IMR-90 (cell line): Measurements from ENCODE around the gene TNFRSF4. TPM values are rescaled to one million over a fixed set of nuclear protein-coding genes. Genes with fewer than 3 reads are reported as not detected.

Experiments used
- ATAC-seq: fragments of 200-7000 bp; cut with Tn5 transposase; 2 replicates; pipeline ENCODE4 v1.9.1; 2020; ENCODE audit warnings: low read depth, mild to moderate bottlenecking, moderate library complexity
- BruUV-seq: library from RNA; stranded (reverse); fragments of 400-500 nt; replicated peaks from 2 replicates; lab custom pipeline; 2021; lab: Mats Ljungman, UMichigan
- CTCF ChIA-PET: fragments of 300-600 bp; formaldehyde crosslinking; extraction: SDS; loops from one replicate; lab custom pipeline; 2021; ENCODE audit warnings: antibody characterized with exemption; lab: Yijun Ruan, JAX
- POLR2A ChIA-PET: fragments of 300-600 bp; sonication (Branson Sonifier 250); formaldehyde crosslinking; loops from one replicate; lab custom pipeline; 2022; ENCODE audit warnings: antibody characterized with exemption; ENCODE audit not compliant: unreplicated experiment; lab: Charles Lee
- DNase-seq: peaks from one replicate; pipeline ENCODE4 v3.0.0; 2013
- H2AFZ ChIP-seq: replicated peaks from 2 replicates; pipeline ENCODE3; 2013; ENCODE audit warnings: low read length, mild to moderate bottlenecking; ENCODE audit not compliant: poor library complexity
- H2AK5ac ChIP-seq: 2 replicates; pipeline ENCODE4 v1.6.1; 2013; ENCODE audit warnings: low read depth, low read length, inconsistent platforms
- H2AK9ac ChIP-seq: replicated peaks from 2 replicates; pipeline ENCODE3; 2013; ENCODE audit warnings: mild to moderate bottlenecking, low read depth, low read length, moderate library complexity; ENCODE audit not compliant: poor library complexity
- H2BK120ac ChIP-seq: 2 replicates; pipeline ENCODE4 v1.6.1; 2013; ENCODE audit warnings: low read depth, low read length, inconsistent platforms
- H2BK15ac ChIP-seq: 3 replicates; pipeline ENCODE4 v1.6.1; 2013; ENCODE audit warnings: low read depth, low read length, inconsistent platforms
- H2BK20ac ChIP-seq: 2 replicates; pipeline ENCODE4 v1.6.1; 2013; ENCODE audit warnings: low read depth, mild to moderate bottlenecking, inconsistent platforms, low read length, moderate library complexity
- H2BK5ac ChIP-seq: 2 replicates; pipeline ENCODE4 v1.6.1; 2013; ENCODE audit warnings: mild to moderate bottlenecking, low read depth, low read length, inconsistent platforms; ENCODE audit not compliant: poor library complexity, severe bottlenecking
- H3K14ac ChIP-seq: replicated peaks from 2 replicates; pipeline ENCODE4 v1.6.1; 2013; ENCODE audit warnings: low read depth, low read length, inconsistent platforms
- H3K18ac ChIP-seq: 2 replicates; pipeline ENCODE4 v1.6.1; 2013; ENCODE audit warnings: low read depth, low read length, control low read depth
- H3K23ac ChIP-seq: 2 replicates; pipeline ENCODE4 v1.6.1; 2013; ENCODE audit warnings: low read depth, low read length, inconsistent platforms
- H3K27ac ChIP-seq: 2 replicates; pipeline ENCODE4 v1.5.1; 2013; ENCODE audit warnings: mild to moderate bottlenecking, control low read depth, low read length; ENCODE audit not compliant: insufficient read depth
- H3K27me3 ChIP-seq: 2 replicates; pipeline ENCODE4 v1.6.1; 2013; ENCODE audit warnings: low read length; ENCODE audit not compliant: control insufficient read depth, insufficient read depth
- H3K36me3 ChIP-seq: 2 replicates; pipeline ENCODE4 v1.6.1; 2013; ENCODE audit warnings: low read length, mixed read lengths; ENCODE audit not compliant: control insufficient read depth, insufficient read depth
- H3K4ac ChIP-seq: 2 replicates; pipeline ENCODE4 v1.6.1; 2013; ENCODE audit warnings: low read depth, low read length, inconsistent platforms
- H3K4me1 ChIP-seq: 2 replicates; pipeline ENCODE4 v1.6.1; 2013; ENCODE audit warnings: low read length, mixed read lengths; ENCODE audit not compliant: control insufficient read depth, insufficient read depth
- H3K4me2 ChIP-seq: 2 replicates; pipeline ENCODE4 v1.6.1; 2013; ENCODE audit warnings: low read depth, mild to moderate bottlenecking, control low read depth, low read length, moderate library complexity
- H3K4me3 ChIP-seq: 2 replicates; pipeline ENCODE4 v1.5.1; 2013; ENCODE audit warnings: low read depth, mild to moderate bottlenecking, control low read depth, low read length, moderate library complexity; ENCODE audit not compliant: insufficient read depth
- H3K56ac ChIP-seq: 2 replicates; pipeline ENCODE4 v1.6.1; 2013; ENCODE audit warnings: low read length, inconsistent platforms; ENCODE audit not compliant: insufficient read depth; ENCODE audit errors: extremely low read depth
- H3K79me1 ChIP-seq, 2 experiments: 2 replicates each; pipeline ENCODE4 v1.6.1; 2013; ENCODE audit warnings: low read length in 2 of 2, inconsistent platforms in 1 of 2, low read depth in 1 of 2
- H3K9ac ChIP-seq: 2 replicates; pipeline ENCODE4 v1.6.1; 2013; ENCODE audit warnings: low read depth, low read length, control low read depth
- H3K9me1 ChIP-seq: 2 replicates; pipeline ENCODE4 v1.6.1; 2013; ENCODE audit warnings: low read length, inconsistent platforms; ENCODE audit not compliant: insufficient read depth
- H3K9me3 ChIP-seq: 2 replicates; pipeline ENCODE4 v1.6.1; 2013; ENCODE audit warnings: low read length; ENCODE audit not compliant: control insufficient read depth, insufficient read depth
- H4K20me1 ChIP-seq: 2 replicates; pipeline ENCODE4 v1.6.1; 2013; ENCODE audit warnings: low read length, inconsistent platforms; ENCODE audit not compliant: insufficient read depth
- H4K5ac ChIP-seq: 2 replicates; pipeline ENCODE4 v1.6.1; 2013; ENCODE audit warnings: mild to moderate bottlenecking, low read depth, low read length, control low read depth
- H4K8ac ChIP-seq, 2 experiments: 2 replicates each; pipeline ENCODE4 v1.6.1; 2013; ENCODE audit warnings: low read depth in 2 of 2, low read length in 2 of 2, control low read depth in 1 of 2, inconsistent platforms in 1 of 2
- H4K91ac ChIP-seq: 2 replicates; pipeline ENCODE4 v1.6.1; 2013; ENCODE audit warnings: low read depth, low read length, inconsistent platforms; ENCODE audit not compliant: insufficient read depth
- BHLHE40 ChIP-seq: fragments of 150-350 bp; IDR thresholded peaks from 2 replicates; pipeline ENCODE4 v1.6.1; 2016; ENCODE audit warnings: mild to moderate bottlenecking, low read depth, low read length
- CEBPB ChIP-seq: IDR thresholded peaks from 2 replicates; pipeline ENCODE4 v1.6.1; 2012; ENCODE audit warnings: low read depth, low read length, improper control_type of control experiment
- CHD1 ChIP-seq: IDR thresholded peaks from 2 replicates; pipeline ENCODE4 v1.6.1; 2012; ENCODE audit warnings: low read depth, low read length, improper control_type of control experiment
- ELK1 ChIP-seq: fragments of 150-350 bp; IDR thresholded peaks from 2 replicates; pipeline ENCODE4 v1.6.1; 2016; ENCODE audit warnings: low read depth, mild to moderate bottlenecking, low read length, moderate library complexity, borderline replicate concordance
- FOS ChIP-seq: fragments of 150-350 bp; IDR thresholded peaks from 2 replicates; pipeline ENCODE4 v1.6.1; 2016; ENCODE audit warnings: low read depth, low read length
- MAFK ChIP-seq: IDR thresholded peaks from 2 replicates; pipeline ENCODE4 v1.6.1; 2012; ENCODE audit warnings: low read depth, low read length, improper control_type of control experiment
- MAZ ChIP-seq: IDR thresholded peaks from 2 replicates; pipeline ENCODE4 v1.6.1; 2012; ENCODE audit warnings: low read depth, mild to moderate bottlenecking, low read length, improper control_type of control experiment, moderate library complexity, borderline replicate concordance
- MXI1 ChIP-seq: IDR thresholded peaks from 2 replicates; pipeline ENCODE4 v1.6.1; 2012; ENCODE audit warnings: low read depth, mild to moderate bottlenecking, low read length, moderate library complexity, borderline replicate concordance
- NFE2L2 ChIP-seq: fragments of 150-350 bp; IDR thresholded peaks from 2 replicates; pipeline ENCODE4 v1.6.1; 2016; ENCODE audit warnings: low read depth, mild to moderate bottlenecking, low read length
- POLR2A ChIP-seq: IDR thresholded peaks from 2 replicates; pipeline ENCODE4 v1.6.1; 2012; ENCODE audit warnings: mild to moderate bottlenecking, low read depth, low read length
- RAD21 ChIP-seq: IDR thresholded peaks from 2 replicates; pipeline ENCODE4 v1.6.1; 2012; ENCODE audit warnings: low read length, improper control_type of control experiment
- RCOR1 ChIP-seq: IDR thresholded peaks from 2 replicates; pipeline ENCODE4 v1.6.1; 2012; ENCODE audit warnings: mild to moderate bottlenecking, low read length, improper control_type of control experiment; ENCODE audit not compliant: insufficient replicate concordance
- RFX5 ChIP-seq: IDR thresholded peaks from 2 replicates; pipeline ENCODE4 v1.8.0; 2012; ENCODE audit warnings: low read depth, mild to moderate bottlenecking, low read length, moderate library complexity
- SMC3 ChIP-seq: fragments of 150-350 bp; IDR thresholded peaks from 2 replicates; pipeline ENCODE4 v1.6.1; 2016; ENCODE audit warnings: low read depth, mild to moderate bottlenecking, antibody characterized with exemption, low read length, moderate library complexity
- WGBS, 2 experiments: methylation state at CpG; one replicate each; pipeline versions ENCODE4 v1.1.5 to v1.1.7; 2013; ENCODE audit warnings: missing lambda C conversion rate in 2 of 2; ENCODE audit not compliant: insufficient read length in 1 of 2; ENCODE audit errors: extremely low coverage in 2 of 2; 5-methylcytosine and 5-hydroxymethylcytosine counted together
- dilution Hi-C: fragments of 300-500 bp; cut with HindIII; formaldehyde crosslinking; loops from one replicate; pipeline ENCODE4 v1.14.3; 2018; ENCODE audit warnings: low sequenced_read_pairs; ENCODE audit not compliant: unreplicated experiment
- in situ Hi-C: fragments of 300-500 bp; cut with MboI; formaldehyde crosslinking; loops from 3 replicates; pipeline ENCODE4 v1.14.3; 2019; ENCODE audit warnings: low sequenced_read_pairs, inconsistent platforms, mixed read lengths
- intact Hi-C: fragments of 100-400 bp; cut with micrococcal nuclease; formaldehyde crosslinking; loops from 2 replicates; pipeline ENCODE4 v1.10.0; 2022
- polyA plus RNA-seq, 3 experiments: library from polyadenylated mRNA; depleted of rRNA; stranded (reverse); fragments of >200 nt; gene quantifications; 2 replicates each; pipeline ENCODE4 v1.2.3, GENCODE V29; 2012; ENCODE audit warnings: low replicate concordance in 1 of 3
- total RNA-seq: library from RNA; depleted of rRNA; stranded (reverse); fragments of >200 nt; gene quantifications from 2 replicates; pipeline ENCODE4 v1.2.3, GENCODE V29; 2012
- TF ChIP-seq, protein P1 (sequence below): conservative IDR thresholded peaks from 2 replicates; pipeline ENCODE4 v1.5.1; 2012; ENCODE audit warnings: mild to moderate bottlenecking, low read depth, low read length, improper control_type of control experiment

Gene TNFRSF4
- total and polyA plus RNA-seq, 2 of the 4 experiments (the other 2 are of a cell fraction) = 0.15 TPM; not detected in 1

DNA sequence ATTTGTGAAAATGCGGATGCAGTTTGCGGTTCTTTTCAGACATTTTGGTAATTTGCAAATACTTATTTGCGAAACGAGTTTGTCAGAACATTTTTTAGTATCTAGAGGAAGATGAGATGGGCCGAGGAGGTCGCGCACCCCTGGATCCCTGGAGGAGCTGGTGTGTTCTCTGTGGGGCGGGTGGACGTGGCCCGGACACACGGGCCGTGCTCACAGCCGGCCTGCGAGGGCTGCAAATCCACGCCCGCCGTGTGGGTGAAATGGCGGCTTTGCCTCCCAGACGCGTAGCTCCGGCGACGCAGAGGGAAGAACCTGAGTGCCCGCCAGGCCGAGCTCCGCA, 49.6 kb downstream of the TNFRSF4 start:
- POLR2A ChIA-PET = no interaction called here
- H3K14ac ChIP-seq = no peak overlapping the region
- no peak overlapping the region for H2BK20ac ChIP-seq
- H3K9ac ChIP-seq = no peak overlapping the region
- dilution Hi-C loops = no loop called here
- CTCF ChIA-PET = no interaction called here
- no peak overlapping the region for H3K18ac ChIP-seq
- ATAC-seq (no peak), DNase-seq (no peak)
- H3K9me1 ChIP-seq = no peaks in the 10 kb centered on the region
- no peak overlapping the region for H3K4ac ChIP-seq
- H2BK15ac ChIP-seq = no peak overlapping the region
- in situ Hi-C loops = no loop called here
- H2AK9ac ChIP-seq = no peak overlapping the region
- WGBS, 2 experiments = 69% methylated on average over 22 of the region's 26 CpGs; no CpG with 5 or more reads in 1 of the 2 experiments
- no peak overlapping the region for H3K56ac ChIP-seq
- no peak overlapping the region for H3K4me2 ChIP-seq
- intact Hi-C loops = no loop called here
- peaks cover 21% of the 10 kb centered on the region; the same call in 1 of the 2 replicates for H3K27me3 ChIP-seq
- H3K23ac ChIP-seq = no peak overlapping the region
- H3K4me1 ChIP-seq = no peaks in the 10 kb centered on the region
- H3K79me1 ChIP-seq = no peaks in the 10 kb centered on the region
- H3K9me3 ChIP-seq = no peaks in the 10 kb centered on the region
- no peak overlapping the region for H4K5ac ChIP-seq
- H3K36me3 ChIP-seq = no peaks in the 10 kb centered on the region
- H3K27ac ChIP-seq = no peak overlapping the region
- TF ChIP-seq SMC3 = no peak
- no peak for TF ChIP-seq RAD21
- no peak for TF ChIP-seq RCOR1
- no peak for TF ChIP-seq POLR2A
- TF ChIP-seq NFE2L2 = no peak
- no peak for TF ChIP-seq CEBPB
- no peak for TF ChIP-seq MAZ
- no peak for TF ChIP-seq MAFK
- TF ChIP-seq, protein P1, sequence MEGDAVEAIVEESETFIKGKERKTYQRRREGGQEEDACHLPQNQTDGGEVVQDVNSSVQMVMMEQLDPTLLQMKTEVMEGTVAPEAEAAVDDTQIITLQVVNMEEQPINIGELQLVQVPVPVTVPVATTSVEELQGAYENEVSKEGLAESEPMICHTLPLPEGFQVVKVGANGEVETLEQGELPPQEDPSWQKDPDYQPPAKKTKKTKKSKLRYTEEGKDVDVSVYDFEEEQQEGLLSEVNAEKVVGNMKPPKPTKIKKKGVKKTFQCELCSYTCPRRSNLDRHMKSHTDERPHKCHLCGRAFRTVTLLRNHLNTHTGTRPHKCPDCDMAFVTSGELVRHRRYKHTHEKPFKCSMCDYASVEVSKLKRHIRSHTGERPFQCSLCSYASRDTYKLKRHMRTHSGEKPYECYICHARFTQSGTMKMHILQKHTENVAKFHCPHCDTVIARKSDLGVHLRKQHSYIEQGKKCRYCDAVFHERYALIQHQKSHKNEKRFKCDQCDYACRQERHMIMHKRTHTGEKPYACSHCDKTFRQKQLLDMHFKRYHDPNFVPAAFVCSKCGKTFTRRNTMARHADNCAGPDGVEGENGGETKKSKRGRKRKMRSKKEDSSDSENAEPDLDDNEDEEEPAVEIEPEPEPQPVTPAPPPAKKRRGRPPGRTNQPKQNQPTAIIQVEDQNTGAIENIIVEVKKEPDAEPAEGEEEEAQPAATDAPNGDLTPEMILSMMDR = no peak
- TF ChIP-seq MXI1 = no peak
- TF ChIP-seq CHD1 = no peak
- TF ChIP-seq BHLHE40 = no peak
- TF ChIP-seq ELK1 = no peak
- TF ChIP-seq FOS = no peak
- no peak for TF ChIP-seq RFX5
- no TSS peak for BruUV-seq
- H2BK120ac ChIP-seq = no peak overlapping the region
- no peak overlapping the region for H4K91ac ChIP-seq
- no peak overlapping the region for H3K4me3 ChIP-seq
- H4K20me1 ChIP-seq = no peaks in the 10 kb centered on the region
- H4K8ac ChIP-seq = no peak overlapping the region
- H2AK5ac ChIP-seq = no peak overlapping the region
- H2BK5ac ChIP-seq = no peak overlapping the region
- H2AFZ ChIP-seq = no peak overlapping the region
